Spinal cord (tissue), 10 donors: ENCODE measurements around the gene NOTCH3. TPM values are rescaled to one million over a fixed set of nuclear protein-coding genes. Genes with fewer than 3 reads are reported as not detected.

ENCODE experiments used
- DNase-seq, 6 donors: peaks; one replicate each; pipeline versions ENCODE4 v3.0.0 to v3.0.0-alpha.2; 2013 to 2015; ENCODE audit warnings: low spot score in 6 of 6, low read depth in 4 of 6
- H3K27ac ChIP-seq: one replicate; pipeline ENCODE4 v1.5.1; 2013; ENCODE audit warnings: low read depth, low read length, control low read depth
- H3K27me3 ChIP-seq: one replicate; pipeline ENCODE4 v1.6.1; 2013; ENCODE audit warnings: low read length; ENCODE audit not compliant: control insufficient read depth, insufficient read depth
- H3K36me3 ChIP-seq: one replicate; pipeline ENCODE4 v1.6.1; 2013; ENCODE audit warnings: low read length; ENCODE audit not compliant: control insufficient read depth, insufficient read depth
- H3K4me1 ChIP-seq: one replicate; pipeline ENCODE4 v1.6.1; 2013; ENCODE audit warnings: low read length; ENCODE audit not compliant: control insufficient read depth, insufficient read depth
- H3K4me3 ChIP-seq: one replicate; pipeline ENCODE4 v1.5.1; 2013; ENCODE audit warnings: low read depth, low read length, control low read depth
- H3K9me3 ChIP-seq: one replicate; pipeline ENCODE4 v1.6.1; 2013; ENCODE audit warnings: low read length; ENCODE audit not compliant: control insufficient read depth, insufficient read depth
- WGBS: methylation state at CpG from one replicate; pipeline ENCODE4 v1.1.5; 2013; ENCODE audit warnings: missing lambda C conversion rate; ENCODE audit not compliant: insufficient coverage; 5-methylcytosine and 5-hydroxymethylcytosine counted together
- polyA plus RNA-seq, 2 donors: library from polyadenylated mRNA; unstranded; fragments of 120-200 nt; gene quantifications; one replicate each; pipeline ENCODE4 v1.2.1, GENCODE V29; 2013; ENCODE audit not compliant: insufficient read length in 2 of 2
- total RNA-seq, 2 donors: library from RNA; depleted of rRNA in 1 of 2; stranded (reverse); fragments of 120-200 nt in 1 of 2; fragments of >200 nt in 1 of 2; gene quantifications; one replicate each; pipeline versions ENCODE4 v1.2.3 to v1.2.4, GENCODE V29; 2013 to 2014
- donor health status: healthy.

Gene NOTCH3
- total and polyA plus RNA-seq, 4 donors = 34.9 to 76.3 (median 56.4) TPM

DNA sequence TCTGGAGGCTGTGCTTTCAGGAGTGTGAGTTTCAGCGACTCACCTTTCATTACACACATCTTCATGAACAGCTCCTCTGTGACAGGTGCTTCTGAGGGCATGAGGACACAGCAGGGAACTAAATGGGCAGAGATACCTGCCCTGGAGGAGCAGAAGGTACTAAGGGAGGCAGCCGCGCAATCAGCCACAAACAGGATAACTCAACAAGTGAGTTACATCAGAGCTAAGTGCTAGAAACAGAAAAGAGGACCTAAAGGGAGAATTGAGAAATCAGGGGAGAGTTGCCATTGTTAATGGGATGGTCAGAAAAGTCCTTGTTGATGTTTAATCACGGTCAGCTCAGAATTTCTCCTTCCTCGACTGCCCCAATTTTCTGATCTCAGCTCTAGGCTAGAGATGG lies 51.1 kb downstream of the NOTCH3 start:
- H3K36me3 ChIP-seq = no peaks in the 10 kb centered on the region
- no peak for DNase-seq
- H3K9me3 ChIP-seq = no peaks in the 10 kb centered on the region
- WGBS = 100% methylated on average over 4 of the region's 5 CpGs
- H3K4me3 ChIP-seq = no peak overlapping the region
- H3K27me3 ChIP-seq = no peaks in the 10 kb centered on the region
- no peak overlapping the region for H3K27ac ChIP-seq
- no peaks in the 10 kb centered on the region for H3K4me1 ChIP-seq

DNA sequence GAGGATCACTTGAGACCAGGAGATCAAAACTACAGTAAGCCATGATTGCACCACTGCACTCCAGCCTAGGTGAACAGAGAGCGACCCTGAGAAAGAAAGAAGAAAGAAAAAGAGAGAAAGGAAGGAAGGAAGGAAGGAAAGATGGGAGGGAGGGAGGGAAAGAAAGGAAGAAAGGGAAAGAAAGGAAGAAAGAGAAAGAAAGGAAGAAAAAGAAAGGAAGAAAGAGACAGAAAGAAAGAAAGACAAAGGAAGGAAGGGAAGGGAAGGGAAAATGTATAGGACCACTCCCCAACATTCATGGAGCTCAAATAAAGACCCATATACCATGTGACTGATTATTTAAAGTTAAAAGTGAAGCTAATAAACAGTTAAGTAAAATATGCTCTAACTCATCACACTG lies 53.7 kb downstream of the NOTCH3 start:
- Histone ChIP-seq H3K27ac (no peak overlapping the region), H3K4me3 (no peak overlapping the region), H3K9me3 (no peaks in the 10 kb centered on the region), H3K36me3 (no peaks in the 10 kb centered on the region), H3K4me1 (no peaks in the 10 kb centered on the region), H3K27me3 (no peaks in the 10 kb centered on the region)
- DNase-seq = no peak
- WGBS = 100% methylated on average over 1 of the region's 1 CpG

DNA sequence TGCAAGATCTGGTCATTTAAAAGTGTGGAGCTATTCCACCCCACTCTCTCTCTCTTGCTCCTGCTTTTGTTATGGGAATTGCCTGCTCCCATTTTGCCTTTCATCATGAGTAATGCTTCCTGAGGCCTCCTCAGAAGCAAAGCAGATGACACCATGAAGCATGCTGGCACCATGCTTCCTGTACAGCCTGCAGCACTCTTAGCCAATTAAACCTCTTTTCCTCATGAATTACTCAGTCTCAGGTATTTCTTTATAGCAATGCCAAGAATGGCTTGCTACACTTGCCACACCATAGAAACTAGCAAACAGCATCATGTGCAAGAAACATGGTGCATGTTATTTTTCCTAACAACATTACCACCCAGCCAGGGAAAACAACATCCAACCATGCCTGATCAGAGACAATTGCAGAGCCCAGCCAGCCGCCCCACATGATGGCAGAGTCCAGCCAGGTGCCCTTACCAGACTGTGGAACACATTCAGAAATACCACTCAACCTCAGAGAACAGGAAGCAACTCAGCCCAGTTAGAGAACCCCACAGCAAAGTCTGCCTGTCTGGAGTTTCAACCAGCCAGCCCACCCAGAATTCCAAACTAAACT lies 56.6 kb downstream of the NOTCH3 start:
- H3K27ac ChIP-seq = no peak overlapping the region
- H3K27me3 ChIP-seq = no peaks in the 10 kb centered on the region
- H3K9me3 ChIP-seq = no peaks in the 10 kb centered on the region
- 90% methylated on average over 1 of the region's 1 CpG for WGBS
- no peaks in the 10 kb centered on the region for H3K36me3 ChIP-seq
- H3K4me1 ChIP-seq = no peaks in the 10 kb centered on the region
- H3K4me3 ChIP-seq = no peak overlapping the region
- no peak for DNase-seq

DNA sequence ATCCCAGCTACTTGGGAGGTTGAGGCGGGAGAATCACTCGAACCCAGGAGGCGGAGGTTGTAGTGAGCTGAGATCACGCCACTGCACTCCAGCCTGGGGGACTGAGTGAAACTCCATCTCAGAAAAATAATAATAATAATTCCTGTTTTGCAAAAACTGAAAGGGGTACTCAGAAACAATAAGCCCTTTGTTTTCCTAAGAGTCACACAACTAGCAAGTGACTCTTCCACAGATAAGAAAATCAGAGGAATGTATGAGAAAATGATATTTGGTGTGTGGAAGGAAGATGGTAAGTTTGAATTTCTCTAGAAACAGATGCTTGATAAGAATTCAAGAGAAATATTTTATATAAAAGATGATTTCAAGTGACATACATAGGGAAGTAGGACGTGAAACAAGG lies 58.5 kb downstream of the NOTCH3 start:
- H3K4me3 ChIP-seq = no peak overlapping the region
- DNase-seq = no peak
- H3K9me3 ChIP-seq = no peaks in the 10 kb centered on the region
- H3K36me3 ChIP-seq = no peaks in the 10 kb centered on the region
- WGBS = no CpG with 5 or more reads among the region's 5 CpGs
- no peaks in the 10 kb centered on the region for H3K4me1 ChIP-seq
- no peaks in the 10 kb centered on the region for H3K27me3 ChIP-seq
- H3K27ac ChIP-seq = no peak overlapping the region

DNA sequence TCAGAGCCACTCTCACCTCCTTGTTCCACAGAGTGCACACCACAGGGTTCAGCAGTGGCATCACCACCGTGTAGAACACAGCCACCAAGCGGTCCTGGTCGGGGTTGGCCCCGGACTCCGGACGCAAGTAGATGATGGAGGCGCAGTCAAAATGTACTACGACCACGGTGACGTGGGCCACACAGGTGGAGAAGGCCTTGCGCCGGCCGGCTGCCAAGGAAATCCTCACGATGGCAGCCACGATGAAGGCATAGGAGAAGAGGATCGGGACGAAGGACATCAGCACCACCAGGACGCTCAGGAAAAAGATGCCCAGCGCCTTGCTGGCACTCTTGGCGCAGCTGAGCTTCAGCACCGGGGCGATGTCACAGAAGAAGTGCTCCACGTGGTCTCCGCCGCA lies 59.7 kb downstream of the NOTCH3 start:
- no peak for DNase-seq
- Histone ChIP-seq H3K4me1 (no peaks in the 10 kb centered on the region), H3K27ac (no peak overlapping the region), H3K36me3 (no peaks in the 10 kb centered on the region), H3K4me3 (no peak overlapping the region), H3K9me3 (no peaks in the 10 kb centered on the region), H3K27me3 (no peaks in the 10 kb centered on the region)
- WGBS = 83% methylated on average over 25 of the region's 25 CpGs

DNA sequence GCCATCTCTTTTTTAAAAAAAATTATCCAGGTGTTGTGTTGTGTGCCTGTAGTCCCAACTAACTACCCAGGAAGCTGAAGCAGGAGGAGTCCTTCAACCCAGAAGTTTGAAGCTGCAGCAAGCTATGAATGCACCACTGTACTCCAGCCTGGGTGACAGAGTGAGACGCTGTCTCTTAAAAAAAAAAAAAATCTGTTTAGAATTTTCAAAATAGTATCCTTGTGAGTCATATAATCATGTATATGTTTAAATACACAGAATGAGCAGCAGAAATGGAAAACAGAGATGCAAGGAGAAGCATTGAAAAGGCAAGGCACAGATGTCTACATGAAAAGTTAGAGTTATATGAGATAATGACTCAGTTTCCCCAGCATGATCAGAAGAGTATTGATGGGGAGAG lies 62.4 kb downstream of the NOTCH3 start:
- Histone ChIP-seq H3K4me3 (no peak overlapping the region), H3K9me3 (no peaks in the 10 kb centered on the region), H3K36me3 (no peaks in the 10 kb centered on the region), H3K27me3 (no peaks in the 10 kb centered on the region), H3K4me1 (no peaks in the 10 kb centered on the region), H3K27ac (no peak overlapping the region)
- DNase-seq = no peak
- WGBS = no CpG with 5 or more reads among the region's 1 CpG

DNA sequence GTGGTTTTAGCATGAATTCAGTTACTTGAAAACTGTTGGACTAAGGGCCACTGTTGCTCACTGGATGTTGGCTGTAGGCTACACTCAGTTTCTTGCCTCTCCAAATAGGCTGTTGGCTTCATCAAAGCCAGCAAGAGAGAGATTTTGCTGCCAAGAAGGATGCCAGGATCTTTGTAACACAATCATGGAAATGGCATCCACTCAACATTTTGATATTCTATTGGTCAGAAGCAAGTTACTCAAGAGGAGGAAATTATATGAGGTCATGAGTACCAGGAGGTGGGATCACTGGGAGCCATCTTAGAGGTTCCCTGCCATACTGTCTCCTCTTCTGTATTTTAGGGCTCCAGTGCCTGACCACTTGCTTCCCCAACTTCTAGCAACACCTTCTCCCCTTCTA lies 63.0 kb downstream of the NOTCH3 start:
- Histone ChIP-seq H3K27ac (no peak overlapping the region), H3K36me3 (no peaks in the 10 kb centered on the region), H3K4me1 (no peaks in the 10 kb centered on the region), H3K27me3 (no peaks in the 10 kb centered on the region), H3K9me3 (no peaks in the 10 kb centered on the region), H3K4me3 (no peak overlapping the region)
- no peak for DNase-seq

DNA sequence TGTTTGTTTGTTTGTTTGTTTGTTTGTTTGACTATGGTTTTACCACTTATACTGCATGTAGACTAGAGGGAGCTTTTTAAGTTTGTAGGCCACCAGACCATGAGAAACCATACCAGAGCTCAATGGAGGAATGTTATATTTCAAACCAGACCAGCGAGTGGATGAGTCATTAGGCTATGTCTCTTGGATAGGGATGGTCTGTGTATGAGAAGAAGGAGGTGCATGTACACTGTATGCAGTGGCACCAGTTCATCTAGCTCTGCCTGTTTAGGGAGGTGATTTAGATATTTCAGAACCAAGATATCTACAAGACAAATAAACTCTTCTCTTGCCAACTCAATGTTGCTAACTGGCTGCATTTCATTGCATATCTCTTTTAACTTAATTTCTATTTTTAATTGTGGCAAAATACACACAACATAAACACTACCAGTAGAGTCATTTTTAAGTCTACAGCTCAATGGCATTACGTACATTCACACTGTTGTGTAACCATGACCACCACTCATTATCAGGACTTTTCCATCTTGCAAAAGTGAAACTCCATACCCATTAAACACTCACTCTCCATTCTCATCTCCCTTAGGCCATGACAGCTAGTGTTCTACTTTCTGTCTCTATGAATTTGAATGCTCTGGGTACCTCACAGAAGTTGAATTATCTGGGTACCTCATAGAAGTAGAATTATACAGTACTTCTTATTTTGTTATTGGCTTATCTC lies 64.4 kb downstream of the NOTCH3 start:
- Histone ChIP-seq H3K27ac (no peak overlapping the region), H3K4me3 (no peak overlapping the region), H3K4me1 (no peaks in the 10 kb centered on the region), H3K27me3 (no peaks in the 10 kb centered on the region), H3K9me3 (no peaks in the 10 kb centered on the region), H3K36me3 (no peaks in the 10 kb centered on the region)
- no peak for DNase-seq
- WGBS = 72% methylated on average over 2 of the region's 2 CpGs

DNA sequence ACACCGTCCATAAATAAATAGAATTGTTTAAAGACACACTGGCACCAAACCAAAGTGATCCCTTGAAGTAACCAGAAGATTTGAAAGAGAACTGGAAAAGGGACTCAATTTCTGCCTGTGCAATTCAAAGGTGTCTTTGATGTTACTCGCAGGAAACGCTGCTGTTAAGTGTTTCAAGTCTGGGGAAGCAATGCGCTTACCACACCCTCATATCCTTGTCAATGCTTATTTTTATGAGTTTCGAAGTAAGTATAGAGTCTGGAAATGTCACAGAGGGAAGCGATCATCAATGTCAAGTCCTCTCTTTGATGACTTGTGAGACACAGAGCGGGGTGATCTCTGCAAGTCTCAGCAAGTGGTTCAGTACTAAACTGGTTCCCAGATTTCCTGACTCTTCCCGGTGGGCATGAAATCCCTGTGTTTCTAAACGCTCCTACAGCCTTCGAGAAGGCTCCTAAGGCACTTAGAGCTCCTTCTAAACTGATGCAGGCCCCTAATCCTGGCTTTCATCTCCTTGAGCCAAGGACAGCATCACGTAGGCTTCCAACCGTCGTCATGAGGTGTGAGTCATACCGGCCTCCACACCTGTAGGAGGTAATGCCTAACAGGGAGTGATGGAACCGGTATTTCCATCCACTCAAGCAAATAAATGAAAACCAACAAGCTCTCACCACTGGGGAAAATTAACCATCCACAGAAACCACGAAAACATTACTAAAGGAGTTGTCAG lies 70.8 kb downstream of the NOTCH3 start:
- no peak for DNase-seq
- H3K36me3 ChIP-seq = no peaks in the 10 kb centered on the region
- no peaks in the 10 kb centered on the region for H3K27me3 ChIP-seq
- 81% methylated on average over 6 of the region's 16 CpGs for WGBS
- no peak overlapping the region for H3K27ac ChIP-seq
- H3K4me1 ChIP-seq = peaks cover 5% of the 10 kb centered on the region
- H3K4me3 ChIP-seq = no peak overlapping the region
- no peaks in the 10 kb centered on the region for H3K9me3 ChIP-seq
